Liver (tissue), 9 donors: ENCODE data around the gene HCRTR1. TPM values are rescaled to one million over a fixed set of nuclear protein-coding genes. Genes with fewer than 3 reads are reported as not detected.

Experiments
- DNase-seq: peaks from one replicate; pipeline ENCODE4 v3.0.0-alpha.2; 2017; ENCODE audit warnings: low spot score
- H3K27ac ChIP-seq, 2 donors: one replicate each; pipeline ENCODE4 v1.7.0; 2013; ENCODE audit warnings: inconsistent platforms in 2 of 2, low read length in 2 of 2, control low read depth in 1 of 2, low read depth in 1 of 2, mild to moderate bottlenecking in 1 of 2
- H3K27me3 ChIP-seq, 4 donors: one replicate each; pipeline versions ENCODE4 v1.6.1 to v1.7.0; 2013; ENCODE audit warnings: low read length in 3 of 4, inconsistent platforms in 1 of 4, mild to moderate bottlenecking in 1 of 4, moderate library complexity in 1 of 4; ENCODE audit not compliant: control insufficient read depth in 4 of 4, insufficient read depth in 4 of 4
- H3K36me3 ChIP-seq, 4 donors: one replicate each; pipeline versions ENCODE4 v1.6.1 to v1.7.0; 2013; ENCODE audit warnings: low read length in 3 of 4, mild to moderate bottlenecking in 3 of 4, low read depth in 1 of 4, moderate library complexity in 1 of 4; ENCODE audit not compliant: control insufficient read depth in 4 of 4, insufficient read depth in 3 of 4
- H3K4me1 ChIP-seq, 4 donors: one replicate each; pipeline versions ENCODE4 v1.6.1 to v1.7.0; 2013; ENCODE audit warnings: low read length in 3 of 4, mild to moderate bottlenecking in 3 of 4, moderate library complexity in 1 of 4; ENCODE audit not compliant: control insufficient read depth in 4 of 4, insufficient read depth in 4 of 4
- H3K4me3 ChIP-seq, 3 donors: one replicate each; pipeline versions ENCODE4 v1.6.1 to v1.7.0; 2013; ENCODE audit warnings: low read length in 3 of 3, control low read depth in 1 of 3, low read depth in 1 of 3, mild to moderate bottlenecking in 1 of 3
- H3K9ac ChIP-seq, 2 donors: one replicate each; pipeline ENCODE4 v1.7.0; 2013; ENCODE audit warnings: low read length in 2 of 2, mild to moderate bottlenecking in 2 of 2, moderate library complexity in 2 of 2, control low read depth in 1 of 2, low read depth in 1 of 2
- H3K9me3 ChIP-seq, 4 donors: one replicate each; pipeline versions ENCODE4 v1.6.1 to v1.7.0; 2013; ENCODE audit warnings: low read length in 3 of 4; ENCODE audit not compliant: control insufficient read depth in 4 of 4
- CTCF ChIP-seq: fragments of 150-350 bp; IDR thresholded peaks from 2 replicates; pipeline ENCODE4 v1.5.1; 2017; ENCODE audit warnings: improper control_type of control experiment, low read depth, low read length; ENCODE audit not compliant: missing input control
- EGR1 ChIP-seq, 2 donors: IDR thresholded peaks; 2 replicates each; pipeline ENCODE4 v1.6.1; 2016 to 2018; ENCODE audit warnings: antibody characterized with exemption in 2 of 2, low read depth in 2 of 2
- FOXA2 ChIP-seq: IDR thresholded peaks from 2 replicates; pipeline ENCODE4 v1.6.1; 2016; ENCODE audit warnings: antibody characterized with exemption
- GABPA ChIP-seq, 2 donors: IDR thresholded peaks in 1 of 2; conservative IDR thresholded peaks in 1 of 2; 2 replicates each; pipeline ENCODE4 v1.6.1; 2016; ENCODE audit warnings: antibody characterized with exemption in 2 of 2, mild to moderate bottlenecking in 1 of 2, moderate library complexity in 1 of 2
- HNF4A ChIP-seq, 2 donors: conservative IDR thresholded peaks; 2 replicates each; pipeline ENCODE4 v1.6.1; 2016; ENCODE audit warnings: antibody characterized with exemption in 2 of 2, mild to moderate bottlenecking in 2 of 2
- HNF4G ChIP-seq: IDR thresholded peaks from 2 replicates; pipeline ENCODE4 v1.6.1; 2016; ENCODE audit warnings: antibody characterized with exemption
- JUND ChIP-seq, 2 donors: IDR thresholded peaks; 2 replicates each; pipeline ENCODE4 v1.6.1; 2016; ENCODE audit warnings: antibody characterized with exemption in 2 of 2
- MAX ChIP-seq: IDR thresholded peaks from 2 replicates; pipeline ENCODE4 v1.6.1; 2016; ENCODE audit warnings: antibody characterized with exemption
- RAD21 ChIP-seq, 2 donors: IDR thresholded peaks; 2 replicates each; pipeline ENCODE4 v1.6.1; 2016; ENCODE audit warnings: antibody characterized with exemption in 2 of 2, mild to moderate bottlenecking in 2 of 2
- REST ChIP-seq: IDR thresholded peaks from 2 replicates; pipeline ENCODE4 v1.6.1; 2016; ENCODE audit warnings: antibody characterized with exemption, mild to moderate bottlenecking
- RXRA ChIP-seq, 2 donors: IDR thresholded peaks; 2 replicates each; pipeline ENCODE4 v1.6.1; 2017 to 2018; ENCODE audit warnings: antibody characterized with exemption in 2 of 2, mild to moderate bottlenecking in 1 of 2
- SP1 ChIP-seq: IDR thresholded peaks from 2 replicates; pipeline ENCODE4 v1.6.1; 2018; ENCODE audit warnings: antibody characterized with exemption, mild to moderate bottlenecking
- TAF1 ChIP-seq: conservative IDR thresholded peaks from 2 replicates; pipeline ENCODE4 v1.6.1; 2016; ENCODE audit warnings: antibody characterized with exemption, mild to moderate bottlenecking
- ZBTB33 ChIP-seq: IDR thresholded peaks from 2 replicates; pipeline ENCODE4 v1.6.1; 2016; ENCODE audit warnings: antibody characterized with exemption
- WGBS: extraction: QIAGEN DNeasy Blood & Tissue Kit; methylation state at CpG from one replicate; pipeline ENCODE4 v1.1.7; 2013; 5-methylcytosine and 5-hydroxymethylcytosine counted together
- polyA plus RNA-seq, 2 donors: library from polyadenylated mRNA; stranded (reverse) in 1 of 2; unstranded in 1 of 2; fragments of 200-250 nt in 1 of 2; fragments of >200 nt in 1 of 2; fragmentation: Nextera tagmentation in 1 of 2; extraction: Ambion mirVana in 1 of 2; gene quantifications; one replicate each; pipeline versions ENCODE4 v1.2.1 to v1.2.3, GENCODE V29; 2013 to 2015
- total RNA-seq, 2 donors: library from RNA; depleted of rRNA; stranded (reverse); fragments of >200 nt; gene quantifications; one replicate each; pipeline ENCODE4 v1.2.3, GENCODE V29; 2014
- donor health status: healthy.
- donor health status: healthy.
- donor health status: healthy.
- donor health status: healthy.
- donor health status: healthy.

HCRTR1 gene
- total and polyA plus RNA-seq, 4 donors, result 0.06 TPM; not detected in 3

- TF ChIP-seq RXRA (IDR thresholded peaks at IDR 0.05), result no peak
Measured at GRCh38 chr1:31627930-31628559, 10.6 kb downstream of the HCRTR1 start (continued).

GRCh38 chr1:31628931-31629556, 11.6 kb downstream of the HCRTR1 start:
- Histone ChIP-seq H3K9me3 (no peaks in the 10 kb centered on the region), H3K4me3 (no peak overlapping the region), H3K27ac (no peak overlapping the region), H3K36me3 (peaks cover 14 to 52% (median 41%) of the 10 kb centered on the region in 4 donors), H3K9ac (no peak overlapping the region), H3K27me3 (no peaks in the 10 kb centered on the region), H3K4me1 (no peaks in the 10 kb centered on the region)
- 93% methylated on average over 6 of the region's 6 CpGs for WGBS
- DNase-seq, result no peak
- TF ChIP-seq JUND (IDR thresholded peaks at IDR 0.05), result no peak
- no peak for TF ChIP-seq SP1
- no peak for TF ChIP-seq REST
- TF ChIP-seq ZBTB33, result no peak
- TF ChIP-seq GABPA (IDR thresholded peaks at IDR 0.05 in 1 of 2, conservative IDR thresholded peaks at IDR 0.05 in 1 of 2), result no peak
- TF ChIP-seq EGR1 (IDR thresholded peaks at IDR 0.05; ENCODE audit: low read depth in 2 of 2), result no peak
- no peak for TF ChIP-seq HNF4G
- no peak for TF ChIP-seq CTCF
- no peak for TF ChIP-seq HNF4A (conservative IDR thresholded peaks at IDR 0.05)
- no peak for TF ChIP-seq TAF1
- TF ChIP-seq FOXA2, result no peak

GRCh38 chr1:31632649-31633048, 15.2 kb downstream of the HCRTR1 start:
- 92% methylated on average over 3 of the region's 3 CpGs for WGBS
- no peaks in the 10 kb centered on the region for H3K27me3 ChIP-seq
- DNase-seq, result no peak
- no peaks in the 10 kb centered on the region for H3K9me3 ChIP-seq
- H3K9ac ChIP-seq, result no peak overlapping the region
- H3K4me3 ChIP-seq, result no peak overlapping the region
- peaks cover 17 to 58% (median 43%) of the 10 kb centered on the region in 4 donors for H3K36me3 ChIP-seq
- no peak overlapping the region for H3K27ac ChIP-seq
- H3K4me1 ChIP-seq, result no peaks in the 10 kb centered on the region
- TF ChIP-seq HNF4A (conservative IDR thresholded peaks at IDR 0.05), result no peak
- TF ChIP-seq REST, result no peak
- TF ChIP-seq MAX, result no peak
- TF ChIP-seq JUND (IDR thresholded peaks at IDR 0.05), result no peak
- TF ChIP-seq CTCF, result no peak
- no peak for TF ChIP-seq FOXA2
- no peak for TF ChIP-seq RAD21 (IDR thresholded peaks at IDR 0.05)
- no peak for TF ChIP-seq TAF1
- TF ChIP-seq RXRA (IDR thresholded peaks at IDR 0.05), result no peak
